Lower leg skin (tissue), 4 donors: ENCODE measurements around the gene TFDP1. TPM values are rescaled to one million over a fixed set of nuclear protein-coding genes. Genes with fewer than 3 reads are reported as not detected.

ENCODE experiments used
- DNase-seq, 2 donors: peaks; one replicate each; pipeline ENCODE4 v3.0.0-alpha.2; 2019; ENCODE audit warnings: low spot score in 2 of 2
- H3K4me3 ChIP-seq: fragments of 200-600 bp; sonication (generic); 2 replicates; pipeline ENCODE4 v1.5.1; 2017; ENCODE audit warnings: mild to moderate bottlenecking, low read depth; ENCODE audit not compliant: poor library complexity, severe bottlenecking
- CTCF ChIP-seq, 3 donors: fragments of 450-650 bp; IDR thresholded peaks; one replicate each; pipeline ENCODE4 v1.5.1; 2016; ENCODE audit warnings: antibody characterized with exemption in 3 of 3, mild to moderate bottlenecking in 3 of 3, moderate library complexity in 2 of 3
- POLR2A ChIP-seq, 2 donors: fragments of 450-650 bp; IDR thresholded peaks; one replicate each; pipeline ENCODE4 v1.6.1; 2016 to 2017; ENCODE audit warnings: antibody characterized with exemption in 2 of 2, mild to moderate bottlenecking in 1 of 2, moderate library complexity in 1 of 2
- WGBS, 2 donors: methylation state at CpG; one replicate each; pipeline ENCODE4 v1.1.5; 2018; 5-methylcytosine and 5-hydroxymethylcytosine counted together
- intact Hi-C: fragments of 100-400 bp; cut with DNase I; formaldehyde crosslinking; loops from one replicate; pipeline ENCODE4 v1.15.0; 2023; ENCODE audit warnings: low total_unique reads
- total RNA-seq, 4 donors: library from RNA; depleted of rRNA; stranded (reverse); fragments of >200 nt; gene quantifications; one replicate each; pipeline ENCODE4 v1.1.0, GENCODE V29; 2016

TFDP1 gene
- total RNA-seq, 4 donors from 2014 or later, result 35.9 to 48.8 (median 41.9) TPM

- intact Hi-C loops, result no loop called here
- DNase-seq, result peak in 1 of 2 donors; percentile 78
- 92 to 93% methylated on average over 17 of the region's 17 CpGs for WGBS, 2 donors
- H3K4me3 ChIP-seq, result no peak overlapping the region
- TF ChIP-seq POLR2A (IDR thresholded peaks at IDR 0.05), result no peak
- TF ChIP-seq CTCF (IDR thresholded peaks at IDR 0.05), result no peak
Observed at GRCh38 chr13:113649212-113649611, 64.7 kb downstream of the TFDP1 start.

- H3K4me3 ChIP-seq, result no peak overlapping the region
- WGBS, 2 donors, result 55 to 58% methylated on average over 15 of the region's 15 CpGs
- intact Hi-C loops, result no loop called here
- DNase-seq, result peak in 1 of 2 donors; percentile 56
- TF ChIP-seq CTCF (IDR thresholded peaks at IDR 0.05) (no peak), POLR2A (IDR thresholded peaks at IDR 0.05) (no peak)
Observed at GRCh38 chr13:113650275-113650674, 65.7 kb downstream of the TFDP1 start.

GRCh38 chr13:113650731-113651148, 66.2 kb downstream of the TFDP1 start:
- intact Hi-C loops, result no loop called here
- TF ChIP-seq POLR2A (IDR thresholded peaks at IDR 0.05) (no peak), CTCF (IDR thresholded peaks at IDR 0.05) (no peak)
- no peak overlapping the region for H3K4me3 ChIP-seq
- DNase-seq, result peak in 1 of 2 donors; percentile 61
- WGBS, 2 donors, result 82 to 84% methylated on average over 16 of the region's 16 CpGs

GRCh38 chr13:113651511-113652403, 67.2 kb downstream of the TFDP1 start:
- DNase-seq, result peak in 1 of 2 donors; percentile 82
- TF ChIP-seq POLR2A (IDR thresholded peaks at IDR 0.05), result no peak
- no peak for TF ChIP-seq CTCF (IDR thresholded peaks at IDR 0.05)
- 90 to 91% methylated on average over 33 to 36 of the region's 37 CpGs for WGBS, 2 donors
- H3K4me3 ChIP-seq, result no peak overlapping the region
- intact Hi-C loops, result no loop called here

- TF ChIP-seq POLR2A (IDR thresholded peaks at IDR 0.05) (no peak), CTCF (IDR thresholded peaks at IDR 0.05) (no peak)
- DNase-seq, result peak in 1 of 2 donors; percentile 72
- WGBS, 2 donors, result 91 to 92% methylated on average over 22 to 24 of the region's 24 CpGs
- intact Hi-C loops, result no loop called here
- H3K4me3 ChIP-seq, result no peak overlapping the region
Observed at GRCh38 chr13:113652404-113653263, 68.1 kb downstream of the TFDP1 start.
